ENCODE data around the gene DNAJB11.

Gene DNAJB11

DNA sequence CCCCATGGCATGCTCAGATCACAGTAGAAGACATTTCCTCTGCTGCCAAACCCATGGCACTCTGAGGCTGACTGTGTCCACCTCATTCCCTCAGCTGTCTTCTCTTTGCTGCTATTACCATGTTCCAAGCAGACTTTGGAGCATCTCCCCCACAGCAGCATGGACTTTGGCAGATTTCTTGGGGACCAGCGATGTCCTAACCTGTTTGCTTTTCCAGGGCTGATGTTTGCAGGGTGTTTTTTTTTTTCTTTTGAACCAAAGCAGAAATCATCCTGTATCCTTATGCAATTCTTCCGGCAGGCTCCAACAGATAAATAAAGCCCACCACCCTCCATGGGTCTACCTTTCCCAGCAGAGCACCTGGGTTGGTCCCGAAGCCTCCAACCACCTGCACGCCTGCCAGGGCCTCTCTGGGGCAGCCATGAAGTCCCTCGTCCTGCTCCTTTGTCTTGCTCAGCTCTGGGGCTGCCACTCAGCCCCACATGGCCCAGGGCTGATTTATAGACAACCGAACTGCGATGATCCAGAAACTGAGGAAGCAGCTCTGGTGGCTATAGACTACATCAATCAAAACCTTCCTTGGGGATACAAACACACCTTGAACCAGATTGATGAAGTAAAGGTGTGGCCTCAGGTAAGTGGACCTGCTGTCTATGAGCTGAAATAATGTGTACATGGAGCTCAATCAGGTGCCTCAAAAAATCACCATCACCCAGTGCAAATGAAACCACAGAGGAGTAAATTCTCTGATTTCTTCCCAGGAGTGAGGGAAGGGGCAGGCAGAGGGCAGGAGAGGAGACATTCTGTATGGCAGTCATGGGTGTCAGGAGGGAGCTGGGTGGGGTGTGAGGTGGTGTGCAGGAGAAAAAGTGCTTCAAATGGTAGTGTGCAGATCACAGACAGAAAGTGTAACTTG is 42.5 kb downstream of the DNAJB11 start, which contains the start of gene AHSG:
TSS of gene AHSG (plus strand) at position 340 of the 916 bp plus-strand sequence. CDS start at position 422, 82 bp downstream.
- no peak within 1 kb of the TSS for H3K27ac ChIP-seq (replicated peaks)
- DNase-seq (ENCODE audit: low read depth in 1 of 2, low spot score in 1 of 2): no peak
- no peak within 1 kb of the TSS for H3K4me3 ChIP-seq (replicated peaks; ENCODE audit: insufficient read depth, low read length)
- TF ChIP-seq SPI1 (IDR thresholded peaks at IDR 0.05; ENCODE audit: borderline replicate concordance, low read depth) (no peak), POLR2AphosphoS5 (IDR thresholded peaks at IDR 0.05; ENCODE audit: low read depth) (no peak), GABPA (IDR thresholded peaks at IDR 0.05; ENCODE audit: low read depth) (no peak)
- TF ChIP-seq, protein P1, sequence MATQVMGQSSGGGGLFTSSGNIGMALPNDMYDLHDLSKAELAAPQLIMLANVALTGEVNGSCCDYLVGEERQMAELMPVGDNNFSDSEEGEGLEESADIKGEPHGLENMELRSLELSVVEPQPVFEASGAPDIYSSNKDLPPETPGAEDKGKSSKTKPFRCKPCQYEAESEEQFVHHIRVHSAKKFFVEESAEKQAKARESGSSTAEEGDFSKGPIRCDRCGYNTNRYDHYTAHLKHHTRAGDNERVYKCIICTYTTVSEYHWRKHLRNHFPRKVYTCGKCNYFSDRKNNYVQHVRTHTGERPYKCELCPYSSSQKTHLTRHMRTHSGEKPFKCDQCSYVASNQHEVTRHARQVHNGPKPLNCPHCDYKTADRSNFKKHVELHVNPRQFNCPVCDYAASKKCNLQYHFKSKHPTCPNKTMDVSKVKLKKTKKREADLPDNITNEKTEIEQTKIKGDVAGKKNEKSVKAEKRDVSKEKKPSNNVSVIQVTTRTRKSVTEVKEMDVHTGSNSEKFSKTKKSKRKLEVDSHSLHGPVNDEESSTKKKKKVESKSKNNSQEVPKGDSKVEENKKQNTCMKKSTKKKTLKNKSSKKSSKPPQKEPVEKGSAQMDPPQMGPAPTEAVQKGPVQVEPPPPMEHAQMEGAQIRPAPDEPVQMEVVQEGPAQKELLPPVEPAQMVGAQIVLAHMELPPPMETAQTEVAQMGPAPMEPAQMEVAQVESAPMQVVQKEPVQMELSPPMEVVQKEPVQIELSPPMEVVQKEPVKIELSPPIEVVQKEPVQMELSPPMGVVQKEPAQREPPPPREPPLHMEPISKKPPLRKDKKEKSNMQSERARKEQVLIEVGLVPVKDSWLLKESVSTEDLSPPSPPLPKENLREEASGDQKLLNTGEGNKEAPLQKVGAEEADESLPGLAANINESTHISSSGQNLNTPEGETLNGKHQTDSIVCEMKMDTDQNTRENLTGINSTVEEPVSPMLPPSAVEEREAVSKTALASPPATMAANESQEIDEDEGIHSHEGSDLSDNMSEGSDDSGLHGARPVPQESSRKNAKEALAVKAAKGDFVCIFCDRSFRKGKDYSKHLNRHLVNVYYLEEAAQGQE (IDR thresholded peaks at IDR 0.05; ENCODE audit: insufficient replicate concordance, low read depth): no peak
- TF ChIP-seq, protein P2, sequence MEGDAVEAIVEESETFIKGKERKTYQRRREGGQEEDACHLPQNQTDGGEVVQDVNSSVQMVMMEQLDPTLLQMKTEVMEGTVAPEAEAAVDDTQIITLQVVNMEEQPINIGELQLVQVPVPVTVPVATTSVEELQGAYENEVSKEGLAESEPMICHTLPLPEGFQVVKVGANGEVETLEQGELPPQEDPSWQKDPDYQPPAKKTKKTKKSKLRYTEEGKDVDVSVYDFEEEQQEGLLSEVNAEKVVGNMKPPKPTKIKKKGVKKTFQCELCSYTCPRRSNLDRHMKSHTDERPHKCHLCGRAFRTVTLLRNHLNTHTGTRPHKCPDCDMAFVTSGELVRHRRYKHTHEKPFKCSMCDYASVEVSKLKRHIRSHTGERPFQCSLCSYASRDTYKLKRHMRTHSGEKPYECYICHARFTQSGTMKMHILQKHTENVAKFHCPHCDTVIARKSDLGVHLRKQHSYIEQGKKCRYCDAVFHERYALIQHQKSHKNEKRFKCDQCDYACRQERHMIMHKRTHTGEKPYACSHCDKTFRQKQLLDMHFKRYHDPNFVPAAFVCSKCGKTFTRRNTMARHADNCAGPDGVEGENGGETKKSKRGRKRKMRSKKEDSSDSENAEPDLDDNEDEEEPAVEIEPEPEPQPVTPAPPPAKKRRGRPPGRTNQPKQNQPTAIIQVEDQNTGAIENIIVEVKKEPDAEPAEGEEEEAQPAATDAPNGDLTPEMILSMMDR (IDR thresholded peaks at IDR 0.05; ENCODE audit: insufficient read depth, low read length): no peak
- H3K27me3 ChIP-seq (ENCODE audit: insufficient read depth, poor library complexity, severe bottlenecking): peaks cover 3% of the 10 kb centered on the region

DNA sequence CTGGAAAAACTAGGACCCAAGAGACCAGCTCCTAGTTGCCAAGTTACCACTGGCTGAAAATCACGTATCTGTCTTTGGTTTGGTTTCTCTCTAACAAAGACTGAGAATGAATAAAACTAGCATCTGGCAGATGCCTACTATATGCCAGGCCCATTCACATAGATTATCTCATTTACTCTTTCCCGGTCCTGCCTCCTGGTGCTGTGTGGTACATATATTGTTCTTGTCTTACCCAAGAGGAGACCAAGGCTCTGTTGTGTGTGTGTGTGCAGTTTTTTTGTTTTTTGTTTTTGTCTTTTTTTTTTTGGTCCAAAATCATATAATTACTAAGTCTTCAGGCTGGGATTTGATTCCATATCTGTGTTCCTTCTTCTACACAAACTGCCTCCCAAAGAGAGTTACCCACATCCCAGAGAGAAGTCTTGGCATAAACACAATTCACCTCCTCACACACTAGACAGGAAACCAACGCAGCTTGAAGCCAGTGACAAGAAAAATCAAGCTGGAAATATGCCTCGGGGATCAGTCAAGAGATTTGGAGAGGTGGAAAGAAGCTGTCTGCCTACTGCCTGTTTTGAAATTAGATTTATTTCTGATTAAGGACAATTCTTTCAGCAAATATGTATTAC is 43.2 kb downstream of the DNAJB11 start:
- Histone ChIP-seq H3K27ac (replicated peaks) (no peak overlapping the region), H3K27me3 (ENCODE audit: insufficient read depth, poor library complexity, severe bottlenecking) (peaks cover 3% of the 10 kb centered on the region), H3K4me3 (replicated peaks; ENCODE audit: insufficient read depth, low read length) (no peak overlapping the region)
- TF ChIP-seq, protein P1 (IDR thresholded peaks at IDR 0.05; ENCODE audit: insufficient replicate concordance, low read depth): no peak
- TF ChIP-seq POLR2AphosphoS5 (IDR thresholded peaks at IDR 0.05; ENCODE audit: low read depth) (no peak), GABPA (IDR thresholded peaks at IDR 0.05; ENCODE audit: low read depth) (no peak), SPI1 (IDR thresholded peaks at IDR 0.05; ENCODE audit: borderline replicate concordance, low read depth) (no peak)
- TF ChIP-seq, protein P2 (IDR thresholded peaks at IDR 0.05; ENCODE audit: insufficient read depth, low read length): no peak
- DNase-seq (ENCODE audit: low read depth in 1 of 2, low spot score in 1 of 2): no peak

DNA sequence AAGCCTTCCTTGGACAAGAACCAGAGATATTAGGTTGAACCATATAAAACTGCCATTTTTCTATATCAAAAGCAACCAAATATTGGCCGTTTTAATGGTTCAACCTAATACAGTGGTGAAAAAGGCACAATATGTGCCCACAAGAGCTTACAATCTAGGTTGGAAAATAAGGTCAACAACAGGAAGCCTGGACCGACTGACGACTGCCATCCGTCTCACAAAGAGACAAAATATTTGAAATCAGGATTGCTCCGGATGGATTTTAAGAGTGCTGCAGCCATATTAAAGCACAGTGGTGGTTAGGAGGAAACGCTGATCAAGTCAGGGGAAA is 43.7 kb downstream of the DNAJB11 start:
- H3K27me3 ChIP-seq (ENCODE audit: insufficient read depth, poor library complexity, severe bottlenecking): peaks cover 3% of the 10 kb centered on the region
- DNase-seq (ENCODE audit: low read depth in 1 of 2, low spot score in 1 of 2): no peak
- TF ChIP-seq, protein P2 (IDR thresholded peaks at IDR 0.05; ENCODE audit: insufficient read depth, low read length): no peak
- TF ChIP-seq GABPA (IDR thresholded peaks at IDR 0.05; ENCODE audit: low read depth) (no peak), SPI1 (IDR thresholded peaks at IDR 0.05; ENCODE audit: borderline replicate concordance, low read depth) (no peak), POLR2AphosphoS5 (IDR thresholded peaks at IDR 0.05; ENCODE audit: low read depth) (no peak)
- TF ChIP-seq, protein P1 (IDR thresholded peaks at IDR 0.05; ENCODE audit: insufficient replicate concordance, low read depth): no peak
- H3K27ac ChIP-seq (replicated peaks): no peak overlapping the region
- H3K4me3 ChIP-seq (replicated peaks; ENCODE audit: insufficient read depth, low read length): no peak overlapping the region

Data from HL-60 (cell line).